Stimulated activated CD8-positive, alpha-beta memory T cell treated with anti-CD3 and anti-CD28 coated beads, Interleukin-4, amount 100 ng/mL, for 4 hours (primary cell): ENCODE data around the gene BBS7.
A peak's percentile ranks its signal among the peaks of the same experiment; 100 is the strongest.

Source experiments
- DNase-seq, 2 donors: peaks; one replicate each; pipeline ENCODE4 v3.0.0-alpha.2; 2020; ENCODE audit warnings: low read depth in 2 of 2, low spot score in 1 of 2

BBS7 gene, protein sequence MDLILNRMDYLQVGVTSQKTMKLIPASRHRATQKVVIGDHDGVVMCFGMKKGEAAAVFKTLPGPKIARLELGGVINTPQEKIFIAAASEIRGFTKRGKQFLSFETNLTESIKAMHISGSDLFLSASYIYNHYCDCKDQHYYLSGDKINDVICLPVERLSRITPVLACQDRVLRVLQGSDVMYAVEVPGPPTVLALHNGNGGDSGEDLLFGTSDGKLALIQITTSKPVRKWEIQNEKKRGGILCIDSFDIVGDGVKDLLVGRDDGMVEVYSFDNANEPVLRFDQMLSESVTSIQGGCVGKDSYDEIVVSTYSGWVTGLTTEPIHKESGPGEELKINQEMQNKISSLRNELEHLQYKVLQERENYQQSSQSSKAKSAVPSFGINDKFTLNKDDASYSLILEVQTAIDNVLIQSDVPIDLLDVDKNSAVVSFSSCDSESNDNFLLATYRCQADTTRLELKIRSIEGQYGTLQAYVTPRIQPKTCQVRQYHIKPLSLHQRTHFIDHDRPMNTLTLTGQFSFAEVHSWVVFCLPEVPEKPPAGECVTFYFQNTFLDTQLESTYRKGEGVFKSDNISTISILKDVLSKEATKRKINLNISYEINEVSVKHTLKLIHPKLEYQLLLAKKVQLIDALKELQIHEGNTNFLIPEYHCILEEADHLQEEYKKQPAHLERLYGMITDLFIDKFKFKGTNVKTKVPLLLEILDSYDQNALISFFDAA

DNA sequence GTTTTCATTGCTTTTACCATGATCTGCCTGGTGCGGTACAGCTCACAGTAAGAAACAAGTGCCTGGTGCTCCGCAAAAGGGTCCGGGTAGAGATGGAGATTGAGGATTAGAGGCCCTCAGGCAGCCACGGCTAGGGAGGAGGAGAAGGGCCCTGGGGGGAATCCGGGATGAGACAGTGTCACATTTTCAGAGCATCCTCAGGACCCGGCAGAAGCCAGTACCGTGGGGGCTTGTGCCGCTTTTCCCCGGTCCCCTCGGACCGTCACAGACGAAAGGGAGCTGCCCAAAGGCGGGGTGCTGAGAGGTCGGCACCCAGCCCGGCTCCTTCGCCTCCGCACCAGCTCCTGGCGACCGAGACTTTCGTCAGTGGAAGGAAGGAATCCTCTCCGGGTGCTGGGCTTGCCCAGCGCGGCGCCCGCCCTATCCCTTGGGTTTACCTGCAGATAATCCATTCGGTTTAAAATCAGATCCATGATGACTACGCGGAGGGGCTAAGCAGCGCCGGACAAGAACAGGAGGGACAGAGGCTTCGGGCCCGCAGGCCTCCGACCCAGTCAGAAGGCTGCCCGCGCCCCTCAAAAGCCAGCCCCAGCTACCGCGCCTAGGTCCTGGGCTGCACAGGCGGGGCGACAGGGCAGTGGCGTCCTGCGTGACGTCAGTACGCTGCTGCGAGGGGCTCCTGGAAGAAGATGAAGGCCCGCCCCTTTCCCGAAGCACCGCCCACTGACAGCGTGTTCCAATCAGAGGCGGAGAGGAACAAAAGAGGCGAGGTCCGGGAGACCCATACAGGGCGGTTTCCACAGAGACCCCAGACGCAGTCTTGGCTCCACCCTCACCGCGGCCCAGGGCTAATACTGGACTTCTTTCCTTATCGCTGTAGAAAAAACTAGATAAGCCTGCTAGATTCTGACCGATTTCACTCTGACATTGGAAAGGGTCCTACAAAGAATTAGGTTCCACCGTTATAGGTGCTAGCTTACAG lies at the start of gene BBS7:
Gene BBS7 (minus strand): TSS at position 634 of the 982 bp plus-strand sequence. CDS start 161 bp downstream, at position 473.
- DNase-seq, result peak; percentile 92 to 96

DNA sequence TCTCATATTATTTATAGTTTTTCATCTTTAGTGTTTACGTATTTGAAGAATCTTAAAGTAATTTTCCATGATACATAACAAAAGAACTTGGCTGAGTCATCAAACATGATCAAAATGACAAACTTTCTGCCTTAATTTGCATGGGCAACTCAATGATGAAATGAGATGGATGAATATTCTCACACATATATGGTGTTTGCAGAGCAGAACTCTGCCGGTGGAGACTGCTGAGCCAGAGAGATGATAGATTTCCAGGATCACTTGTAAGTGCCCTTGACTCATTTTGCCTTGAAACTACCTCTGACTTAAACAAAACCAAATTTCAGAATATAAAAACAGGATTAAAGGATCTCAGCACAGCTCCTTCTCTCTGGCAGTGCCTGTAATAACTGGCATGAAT lies 43.4 kb upstream of the BBS7 start:
- DNase-seq, result no peak

DNA sequence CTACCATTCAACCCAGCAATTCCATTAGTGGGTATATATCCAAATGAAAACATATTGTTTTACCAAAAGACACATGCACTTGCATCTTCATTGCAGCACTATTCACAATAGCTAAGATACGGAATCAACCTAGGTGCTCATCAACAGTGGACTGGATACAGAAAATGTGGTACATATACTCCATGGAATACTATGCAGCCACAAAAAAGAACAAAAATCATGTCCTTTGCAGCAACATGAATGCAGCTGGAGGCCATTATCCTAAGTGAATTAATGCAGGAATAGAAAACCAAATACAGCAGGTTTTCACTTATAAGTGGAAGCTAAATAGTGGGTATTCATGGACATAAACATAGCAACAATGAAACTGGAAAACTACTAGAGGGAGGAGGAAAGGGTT lies 38.1 kb upstream of the BBS7 start:
- no peak for DNase-seq

DNA sequence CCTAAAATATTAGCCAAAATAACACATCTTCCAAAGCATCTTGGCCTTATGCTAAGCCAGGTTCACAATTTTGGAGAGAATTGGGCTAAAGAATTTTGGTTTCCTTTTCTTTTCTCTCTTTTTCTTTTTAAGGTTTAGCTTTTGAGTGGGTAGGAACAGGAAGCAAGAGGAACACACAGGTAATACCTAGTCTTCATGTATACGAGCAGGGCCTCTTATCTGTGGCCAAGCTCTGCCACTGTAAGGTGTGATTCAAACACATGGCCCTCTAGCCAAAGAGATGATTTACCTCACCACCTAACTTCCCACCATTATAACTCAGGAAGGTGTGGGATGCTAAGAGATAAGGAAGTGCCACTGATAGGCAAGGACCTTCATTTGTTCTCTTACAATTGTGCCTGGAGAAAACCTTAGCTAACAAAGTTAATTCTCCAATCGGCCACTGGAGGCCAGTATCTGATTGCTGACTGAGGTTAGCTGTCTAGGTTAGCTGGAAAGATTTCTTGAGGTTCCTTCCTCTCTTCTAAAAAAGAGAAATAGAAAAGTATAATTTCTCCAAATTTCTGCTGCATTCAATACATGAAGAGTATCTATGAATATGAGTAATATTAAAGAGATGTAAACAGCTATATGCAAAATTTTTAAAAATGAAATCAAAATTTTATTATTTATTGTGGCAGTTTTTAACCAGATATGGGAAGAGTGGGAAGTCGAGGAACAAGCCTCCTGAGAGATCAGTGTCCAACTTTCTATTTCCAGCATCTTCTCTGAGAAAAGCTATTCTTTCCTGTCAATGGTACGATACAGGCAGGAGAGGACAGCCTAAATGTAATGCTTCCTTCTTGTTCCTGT lies 30.1 kb upstream of the BBS7 start:
- peak in 1 of 2 donors; percentile 14 for DNase-seq

DNA sequence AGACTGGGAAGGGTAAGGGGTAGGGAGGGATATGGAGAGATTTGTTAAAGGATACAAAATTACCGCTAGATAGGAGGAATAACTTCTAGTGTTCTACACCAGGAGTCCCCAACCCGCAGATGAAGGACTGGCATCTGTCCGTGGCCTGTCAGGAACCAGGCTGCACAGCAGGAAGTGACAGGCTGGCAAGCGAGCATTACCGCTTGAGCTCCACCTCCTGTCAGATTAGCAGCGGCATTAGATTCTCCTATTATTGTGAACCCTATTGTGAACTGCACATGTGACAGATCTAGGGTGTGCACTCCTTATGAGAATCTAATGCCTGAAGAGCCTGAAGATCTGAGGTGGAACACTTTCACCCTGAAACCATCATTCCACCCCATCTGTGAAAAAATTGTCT lies 27.9 kb upstream of the BBS7 start:
- no peak for DNase-seq

DNA sequence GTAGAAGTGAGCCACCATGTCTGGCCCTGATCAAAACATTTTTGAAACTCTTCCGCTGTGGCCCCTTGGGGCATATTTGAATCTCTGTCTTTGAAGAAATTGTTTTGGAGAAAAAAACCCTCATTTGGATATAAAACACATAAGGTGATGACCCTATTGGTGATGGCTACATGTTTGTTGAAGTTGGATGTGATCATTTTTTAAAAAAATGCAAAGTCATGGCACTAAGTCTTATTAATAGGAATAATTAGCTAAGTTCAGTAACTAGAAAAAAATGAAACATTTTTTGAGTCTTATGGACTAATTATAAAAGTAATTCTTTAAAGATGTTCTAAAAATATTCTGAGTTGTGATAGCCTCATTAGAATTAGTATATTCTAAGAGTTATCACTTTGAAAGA lies 17.9 kb upstream of the BBS7 start:
- no peak for DNase-seq

DNA sequence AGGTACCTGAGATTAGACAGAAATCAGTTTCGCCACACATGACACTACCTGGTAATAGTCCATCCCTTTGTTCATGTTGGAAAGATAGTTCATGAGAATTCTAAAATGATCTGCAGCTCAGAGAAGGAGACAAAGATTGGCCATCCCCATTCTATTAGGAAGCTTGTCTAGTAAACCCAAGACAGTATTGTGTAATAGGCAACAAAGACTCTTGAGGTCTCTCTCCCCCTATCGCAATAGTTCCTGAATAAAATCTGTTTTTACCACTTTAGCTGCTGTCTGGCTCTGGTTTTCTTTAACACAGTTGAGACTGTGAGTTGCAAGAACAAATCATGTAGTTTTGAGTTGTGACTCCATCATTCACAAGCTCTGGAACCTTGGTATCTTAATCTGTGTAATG lies 14.8 kb upstream of the BBS7 start:
- DNase-seq, result no peak

DNA sequence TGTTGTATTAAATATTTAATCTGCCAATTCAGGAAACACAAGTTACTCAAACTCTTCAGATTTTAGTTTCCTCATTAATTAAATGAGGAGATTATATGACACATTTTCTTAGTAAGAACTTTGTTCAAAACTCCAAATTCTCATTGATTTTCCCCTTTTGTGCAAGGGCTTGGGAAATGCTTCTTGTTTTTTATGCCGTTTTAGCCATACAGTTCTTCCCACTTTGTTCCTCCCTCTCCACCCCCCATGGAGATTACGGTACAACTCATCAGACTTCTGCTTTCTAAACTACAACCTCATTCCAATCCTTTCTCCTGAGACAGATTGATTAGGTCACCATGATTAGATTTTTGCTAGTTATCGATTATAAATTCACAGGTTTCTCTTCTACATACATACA lies 10.9 kb upstream of the BBS7 start:
- DNase-seq, result no peak

DNA sequence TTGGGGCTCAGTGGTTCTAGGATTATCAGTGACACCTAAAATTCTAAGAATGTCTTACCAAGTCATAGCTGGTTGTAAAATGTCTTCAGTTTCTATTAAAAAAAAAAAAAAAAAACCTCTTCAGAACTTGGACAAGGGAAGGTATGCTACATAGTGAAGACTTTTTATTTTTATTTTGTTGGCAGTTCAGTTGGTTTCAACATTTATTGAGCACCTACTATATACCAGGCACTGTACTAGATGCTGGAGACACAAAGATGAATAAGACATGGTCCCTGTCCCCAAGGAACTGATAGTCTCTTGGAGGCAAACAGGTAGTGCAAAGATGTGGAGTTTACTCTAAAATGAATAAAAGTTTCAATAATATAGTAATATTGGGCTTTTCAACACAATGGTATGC lies 8.9 kb upstream of the BBS7 start:
- DNase-seq, result no peak

DNA sequence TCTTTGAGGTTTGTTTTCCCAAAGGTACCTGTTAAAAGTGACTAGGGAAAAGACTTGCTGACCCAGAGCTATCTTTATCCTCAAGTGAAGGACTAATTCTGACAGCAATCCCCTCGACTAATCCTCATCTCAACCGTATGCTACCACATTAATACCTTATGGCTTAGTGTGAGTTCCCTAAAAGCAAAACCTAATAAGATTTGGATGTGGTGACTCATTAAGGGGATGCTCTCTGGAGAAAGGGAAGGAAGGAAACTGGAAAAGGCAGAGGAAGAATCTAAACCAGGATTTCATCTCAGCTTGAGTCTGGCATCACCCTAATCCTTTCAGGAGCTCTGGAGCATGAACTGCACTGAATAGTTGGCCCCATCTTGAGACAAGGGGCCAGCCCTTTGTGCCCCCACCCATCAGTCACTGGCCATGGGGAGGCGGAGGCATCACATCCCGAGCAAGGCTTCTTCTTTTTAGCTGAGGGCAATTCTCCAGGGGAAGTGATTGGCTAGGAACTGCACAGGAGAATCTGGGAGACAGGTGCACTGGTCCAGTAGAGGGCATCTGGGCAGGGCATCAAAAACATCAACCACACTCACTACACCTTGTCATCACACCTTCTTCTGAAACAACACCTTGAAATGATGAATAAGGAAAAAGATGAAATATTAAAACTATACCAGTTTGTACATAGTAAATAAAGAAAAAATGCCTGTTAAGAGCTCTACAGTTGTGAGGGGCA lies 6.9 kb upstream of the BBS7 start:
- DNase-seq, result no peak

DNA sequence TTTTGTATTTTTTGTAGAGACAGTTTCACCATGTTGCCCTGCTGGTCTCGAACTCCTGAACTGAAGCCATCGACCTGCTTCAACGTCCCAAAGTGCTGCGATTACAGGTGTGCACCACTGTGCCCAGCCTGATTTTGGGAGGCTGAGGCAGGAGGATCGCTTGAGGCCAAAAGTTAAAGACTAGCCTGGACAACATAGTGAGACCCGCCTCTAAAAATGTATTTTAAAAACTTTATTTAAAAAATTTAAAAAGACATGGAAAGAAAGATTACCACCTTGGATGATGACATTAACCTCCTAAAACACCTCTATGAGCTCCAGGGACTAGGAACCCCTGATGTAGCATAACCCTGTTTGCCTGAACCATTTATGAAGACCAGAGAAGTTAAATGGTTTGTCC lies 5.8 kb upstream of the BBS7 start:
- no peak for DNase-seq

DNA sequence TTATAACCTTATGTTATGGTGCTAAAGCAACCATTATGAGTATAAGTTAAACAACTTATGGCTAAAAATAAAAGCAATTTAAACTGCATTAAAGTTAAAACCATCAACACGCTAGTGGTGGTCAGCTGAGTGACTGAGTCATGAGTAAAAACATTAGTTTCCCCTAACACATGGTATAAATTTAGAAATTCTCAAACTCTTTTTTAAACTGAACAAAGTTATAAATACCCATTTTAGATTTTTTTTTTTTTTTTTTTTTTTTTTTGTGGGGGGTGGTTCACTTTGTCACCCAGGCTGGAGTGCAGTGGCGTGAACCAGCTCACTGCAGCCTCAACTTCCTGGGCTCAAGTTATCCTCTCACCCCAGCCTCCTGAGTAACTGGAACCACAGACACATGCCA lies 5.4 kb upstream of the BBS7 start:
- no peak for DNase-seq

DNA sequence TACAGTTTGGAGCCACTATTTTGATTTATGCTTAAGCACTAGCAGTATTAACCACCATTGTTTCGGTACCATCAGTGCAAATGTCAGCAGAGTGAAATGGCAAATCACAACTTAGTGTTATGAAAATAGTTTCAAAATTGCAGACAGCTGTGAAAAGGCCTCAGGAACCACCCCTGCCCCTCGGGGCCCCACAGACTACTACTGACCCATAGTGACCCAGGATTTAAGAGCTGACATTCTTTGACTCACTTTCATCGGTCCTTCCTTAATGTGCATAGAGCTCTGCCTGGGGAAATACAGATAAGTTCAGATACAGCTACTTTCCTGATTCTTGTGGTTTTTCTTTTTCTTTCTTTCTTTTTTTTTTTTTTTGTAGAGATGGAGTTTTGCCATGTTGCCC lies 3.3 kb upstream of the BBS7 start:
- DNase-seq, result no peak

DNA sequence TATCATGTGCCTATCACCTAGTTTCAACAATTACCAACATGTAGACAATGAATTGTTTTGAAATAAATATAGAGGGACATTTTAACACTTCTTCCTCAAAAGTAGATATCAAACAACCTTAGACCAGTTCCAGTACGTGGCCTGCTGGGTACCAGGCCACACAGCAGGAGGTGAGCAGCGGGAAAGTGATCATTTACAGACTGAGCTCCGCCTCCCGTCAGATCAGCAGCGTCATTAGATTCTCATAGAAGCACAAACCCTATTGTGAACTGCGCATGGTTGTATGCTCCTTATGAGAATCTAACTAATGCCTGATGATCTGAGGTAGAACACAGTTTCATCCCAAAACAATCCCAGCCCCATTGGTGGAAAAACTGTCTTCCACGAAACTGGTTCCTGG lies 6.5 kb downstream of the BBS7 start:
- no peak for DNase-seq

DNA sequence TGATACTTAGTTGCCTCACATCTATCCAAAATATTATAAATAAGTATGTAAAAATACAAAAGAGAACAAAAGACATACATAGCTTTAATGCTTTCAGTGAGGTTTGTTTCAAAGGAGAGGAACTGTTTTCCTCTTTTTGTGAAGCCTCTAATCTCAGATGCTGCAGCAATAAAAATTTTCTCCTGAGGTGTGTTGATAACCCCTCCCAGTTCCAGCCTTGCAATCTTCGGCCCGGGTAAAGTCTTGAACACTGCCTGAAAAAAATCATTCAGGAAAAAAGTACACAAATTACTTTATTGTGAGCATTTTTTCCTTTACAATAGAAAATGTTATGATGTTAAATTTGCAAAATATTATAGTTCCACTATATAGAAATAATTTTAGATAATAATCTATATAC lies 8.8 kb downstream of the BBS7 start:
- DNase-seq, result no peak

DNA sequence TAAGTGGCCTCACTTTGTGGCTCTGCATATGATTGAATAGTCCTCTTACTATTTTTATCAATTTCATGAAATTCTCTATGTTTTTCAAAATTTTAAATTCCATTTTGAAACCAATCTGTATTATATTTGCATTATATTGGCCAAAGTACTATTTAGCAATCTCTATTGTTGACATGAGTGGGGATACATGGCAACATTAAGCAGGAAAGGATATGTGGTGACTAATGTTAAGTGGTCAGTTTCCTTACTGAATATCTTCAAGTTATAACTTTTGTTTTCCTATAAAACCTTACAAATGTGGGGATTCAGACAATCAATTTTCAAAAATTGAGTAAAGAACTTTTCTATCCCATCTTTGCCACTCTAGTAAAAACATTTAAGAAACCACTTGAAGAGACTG lies 10.2 kb downstream of the BBS7 start:
- no peak for DNase-seq

DNA sequence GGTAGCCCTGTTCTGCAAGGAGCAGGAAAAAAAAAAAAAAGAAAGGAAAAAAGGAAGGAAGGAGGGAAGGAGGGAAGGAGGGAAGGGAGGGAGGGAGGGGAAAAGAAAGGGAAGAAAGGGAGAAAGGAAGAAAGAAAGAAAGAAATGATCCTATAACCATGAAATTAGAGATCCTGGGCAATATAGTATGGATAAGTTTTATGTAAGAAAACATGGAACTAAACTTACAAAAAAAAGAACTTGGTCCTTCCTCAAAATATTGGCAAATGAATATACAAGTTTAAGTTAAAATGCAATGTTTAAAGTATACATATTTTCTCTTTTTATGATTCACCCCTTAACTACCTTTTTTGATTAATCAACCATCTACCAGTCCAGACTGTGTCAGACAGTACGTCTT lies 18.9 kb downstream of the BBS7 start:
- no peak for DNase-seq

DNA sequence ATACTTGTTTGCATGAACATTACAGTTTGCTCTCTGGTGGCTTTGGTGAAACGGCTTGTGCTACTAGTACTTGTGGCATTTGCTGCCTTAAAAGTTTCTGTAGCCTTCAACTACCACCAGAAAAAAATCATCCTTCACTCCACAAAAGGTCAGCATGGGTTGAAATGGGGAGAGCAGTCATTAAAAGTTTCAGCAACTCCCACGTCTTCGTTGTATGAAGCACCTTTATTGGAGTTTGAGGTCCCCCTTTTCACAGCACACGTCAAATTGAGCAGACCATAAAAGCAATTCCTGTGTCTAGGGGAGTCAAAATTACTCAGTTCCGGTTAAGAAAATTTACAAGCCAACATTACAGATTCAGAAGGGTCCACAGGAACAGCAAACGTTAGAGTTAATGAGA lies 23.6 kb downstream of the BBS7 start:
- no peak for DNase-seq

DNA sequence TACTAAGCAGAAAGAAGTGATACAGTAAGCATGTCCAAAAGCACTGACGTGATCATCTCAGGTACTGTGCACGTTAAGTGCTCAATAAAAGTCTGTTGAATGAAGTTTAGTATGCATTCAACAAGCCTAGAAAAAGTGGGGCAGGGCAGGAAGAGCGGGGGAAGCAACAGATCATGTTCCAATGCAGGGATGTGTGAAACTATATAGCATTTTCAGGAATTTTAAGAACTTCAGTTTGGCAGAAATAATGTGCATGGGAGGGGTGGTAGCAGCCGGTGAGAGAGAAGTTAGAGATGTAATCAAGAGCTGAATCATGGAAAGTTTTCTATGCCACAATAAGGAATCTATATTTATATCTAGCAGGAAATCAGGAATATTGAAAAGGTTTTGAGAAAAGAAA lies 27.4 kb downstream of the BBS7 start:
- no peak for DNase-seq

DNA sequence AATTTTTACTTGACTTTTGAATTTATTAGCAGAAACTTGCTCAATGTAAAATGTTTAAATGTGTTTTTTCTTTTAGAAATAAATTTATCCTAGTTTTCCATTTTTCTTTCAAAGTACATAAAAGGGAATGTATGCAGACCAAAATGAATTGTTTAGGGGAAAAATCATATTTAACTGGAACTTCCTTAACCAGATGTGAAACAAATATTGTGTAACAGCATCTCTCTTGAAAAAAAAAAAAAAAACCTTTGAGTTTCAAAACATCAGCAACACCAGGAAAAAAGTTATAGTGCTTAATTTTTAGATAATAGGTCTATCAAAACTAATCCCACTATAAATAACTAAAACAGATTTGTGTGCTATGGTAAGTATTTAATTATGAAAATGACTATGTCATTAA lies 32.1 kb downstream of the BBS7 start:
- no peak for DNase-seq
